ENCODE data around the gene ROPN1L.

The ROPN1L gene

DNA sequence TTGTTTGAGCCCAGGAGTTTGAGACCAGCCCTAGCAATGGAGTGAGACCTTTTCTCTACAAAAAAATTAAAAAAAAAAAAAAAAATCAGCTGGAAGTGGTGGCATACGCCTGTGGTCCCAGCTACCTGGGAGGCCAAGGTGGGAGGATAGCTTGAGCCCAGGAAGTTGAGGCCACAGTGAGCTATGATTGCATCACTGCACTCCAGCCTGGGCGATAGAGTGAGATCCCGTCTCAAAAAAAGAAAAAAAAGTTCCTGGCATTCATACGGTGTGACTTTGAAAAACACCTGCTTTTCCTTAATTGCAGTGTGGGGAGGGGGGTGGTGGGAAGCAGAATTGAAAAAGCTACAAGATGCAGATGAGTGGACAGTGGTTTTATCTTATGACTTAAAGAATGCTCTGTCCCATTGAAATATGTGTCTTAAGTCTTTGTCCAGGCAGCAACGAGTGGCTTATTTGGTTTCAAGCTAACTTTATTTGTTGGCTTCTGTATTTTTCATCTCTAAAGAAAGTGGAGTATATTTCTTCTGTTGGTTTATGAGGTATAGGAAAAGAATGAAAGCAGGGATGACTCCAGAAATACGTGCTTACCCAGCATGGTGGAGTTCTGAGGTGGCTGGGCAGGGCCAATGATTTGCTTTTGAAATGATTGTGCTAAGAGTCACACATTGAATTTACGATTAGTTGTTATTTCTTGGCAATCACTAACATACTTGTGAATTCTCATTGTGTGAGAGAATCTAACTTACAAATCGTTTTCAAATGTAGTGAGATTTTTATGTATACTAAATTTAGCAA is 27.8 kb downstream of the ROPN1L start:
- in situ Hi-C loops (cut with MboI; ENCODE audit: low pct_unique_long_range_greater_than_20kb, low sequenced_read_pairs), result loop anchor here (25.0 kb wide), 1 partner anchor 168 kb away; no protein-coding TSS in a partner anchor

DNA sequence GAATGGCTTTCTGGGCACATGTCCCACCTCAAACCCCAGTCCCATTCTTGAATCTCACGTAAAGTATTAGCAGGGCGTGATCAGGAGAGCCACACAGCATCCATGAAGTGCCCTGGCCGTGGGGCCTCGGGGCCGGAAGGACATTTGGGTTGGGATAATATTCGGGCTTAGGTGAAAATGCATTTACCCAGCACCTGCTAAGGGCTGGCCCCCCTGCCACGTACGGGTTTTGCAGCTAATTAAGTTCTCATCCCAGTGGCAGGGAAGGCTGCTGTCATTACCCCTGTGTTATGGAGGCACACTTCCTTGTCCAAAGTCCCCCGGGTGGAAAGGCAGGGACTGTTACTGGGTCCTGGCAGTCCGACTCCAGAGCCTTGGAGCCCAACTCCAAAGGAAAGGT is 29.0 kb downstream of the ROPN1L start:
- no peak for DNase-seq
- in situ Hi-C loops (cut with MboI; ENCODE audit: low pct_unique_long_range_greater_than_20kb, low sequenced_read_pairs), result loop anchor here (25.0 kb wide), 1 partner anchor 167 kb away; no protein-coding TSS in a partner anchor

More for the DNA sequence above, 27.8 kb downstream of the ROPN1L start:
- no peak for DNase-seq

DNA sequence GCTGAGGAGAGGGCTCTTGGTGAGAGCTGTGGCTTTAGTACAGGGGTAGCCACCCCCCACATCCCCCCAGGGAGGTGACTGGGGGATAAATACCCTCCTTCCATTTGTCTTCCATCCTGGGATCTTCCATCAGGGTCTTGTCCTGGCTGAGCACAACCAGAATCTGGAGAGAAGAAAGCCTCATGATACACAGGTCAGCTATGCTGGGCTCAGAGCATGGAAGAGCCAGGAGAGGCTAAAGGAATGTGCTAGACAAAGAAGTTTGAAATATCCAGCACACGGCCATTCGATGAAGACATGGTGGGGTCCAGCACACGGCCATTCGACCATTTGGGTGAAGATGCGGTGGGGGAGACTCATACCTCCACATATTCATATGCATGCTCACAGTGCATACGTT is 30.0 kb downstream of the ROPN1L start:
- in situ Hi-C loops (cut with MboI; ENCODE audit: low pct_unique_long_range_greater_than_20kb, low sequenced_read_pairs), result loop anchor here (25.0 kb wide), 1 partner anchor 166 kb away; no protein-coding TSS in a partner anchor
- DNase-seq, result no peak

DNA sequence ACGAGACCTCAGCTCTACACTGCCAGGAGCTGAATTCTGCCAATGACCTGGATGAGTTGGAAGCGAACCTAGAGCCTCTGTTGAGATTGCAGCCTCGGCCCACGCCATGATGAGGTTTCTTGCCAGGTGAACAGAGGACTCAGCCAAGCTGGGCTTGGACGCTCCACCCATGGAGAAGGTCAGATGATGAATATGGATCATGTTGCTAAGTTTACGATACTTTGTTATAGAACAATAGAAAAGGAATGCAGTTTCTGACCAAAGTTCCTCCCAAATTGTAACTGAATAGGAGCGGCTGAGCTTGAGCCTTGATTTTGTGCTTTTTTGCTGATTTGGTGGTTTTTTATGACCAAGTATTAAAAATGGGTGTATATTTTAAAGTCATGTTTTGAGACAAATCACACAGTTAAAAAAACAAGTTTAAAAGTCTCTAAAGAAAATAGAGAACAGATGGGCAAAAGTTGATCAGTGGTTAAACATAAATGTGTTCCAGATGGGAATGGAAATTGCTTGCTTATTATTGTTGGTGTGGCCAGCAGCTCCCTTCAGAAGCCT is 32.9 kb downstream of the ROPN1L start:
- in situ Hi-C loops (cut with MboI; ENCODE audit: low pct_unique_long_range_greater_than_20kb, low sequenced_read_pairs), result loop anchor here (25.0 kb wide), 1 partner anchor 163 kb away; no protein-coding TSS in a partner anchor
- no peak for DNase-seq

DNA sequence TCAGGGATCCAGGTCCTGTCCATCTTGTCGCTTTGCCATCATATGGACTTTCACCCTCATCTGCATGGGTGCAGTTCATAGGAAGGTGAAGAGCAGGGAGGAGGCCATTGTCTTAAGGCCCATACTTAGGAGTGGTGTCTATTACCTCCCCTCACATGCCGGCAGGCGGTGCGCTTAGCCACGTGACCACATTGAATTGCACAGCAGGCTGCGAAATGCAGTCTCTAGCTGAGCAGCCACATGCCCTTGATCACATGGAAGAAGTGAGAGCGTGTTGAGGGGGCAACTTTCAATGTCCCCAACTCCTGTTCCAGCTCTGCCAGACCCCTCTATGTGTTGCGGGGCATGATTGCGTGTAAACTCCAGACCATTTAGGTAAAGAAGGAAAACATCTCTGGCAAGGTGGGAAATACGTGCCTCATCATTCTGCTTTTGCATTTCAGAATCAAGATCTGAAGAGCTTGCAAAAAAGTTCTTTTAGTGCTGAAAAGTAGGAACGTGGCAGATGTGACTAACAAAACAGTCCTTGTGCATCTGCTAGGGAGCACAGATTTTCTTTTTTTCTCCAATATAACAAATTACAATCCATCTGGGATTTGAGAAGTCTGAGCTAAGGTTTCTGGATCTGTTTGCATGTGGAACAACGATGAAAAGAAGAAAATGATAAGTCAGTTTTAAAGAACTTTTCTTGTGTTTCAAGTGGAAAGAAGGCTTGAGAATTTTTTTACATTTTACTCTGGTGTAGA is 34.4 kb downstream of the ROPN1L start:
- no peak for DNase-seq
- in situ Hi-C loops (cut with MboI; ENCODE audit: low pct_unique_long_range_greater_than_20kb, low sequenced_read_pairs), result no loop called here

DNA sequence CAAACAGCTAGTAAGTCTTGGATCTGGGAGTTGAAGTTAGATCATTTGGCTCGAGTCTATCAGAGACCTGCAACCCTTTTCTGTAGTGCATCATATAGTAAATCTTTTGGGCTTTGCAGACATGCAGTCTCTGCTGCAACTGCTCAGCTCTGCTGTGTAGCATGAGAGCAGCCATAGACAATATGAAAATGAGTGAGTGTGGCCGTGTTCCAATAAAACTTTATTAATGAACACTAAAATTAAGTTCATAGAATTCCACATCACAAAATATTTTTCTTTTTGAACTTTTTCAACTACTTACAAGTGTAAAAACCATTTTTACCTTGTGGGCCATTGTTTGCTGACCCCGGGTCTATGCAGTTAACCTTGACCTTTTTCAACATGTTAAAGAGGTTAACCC is 35.2 kb downstream of the ROPN1L start:
- in situ Hi-C loops (cut with MboI; ENCODE audit: low pct_unique_long_range_greater_than_20kb, low sequenced_read_pairs), result no loop called here
- no peak for DNase-seq

DNA sequence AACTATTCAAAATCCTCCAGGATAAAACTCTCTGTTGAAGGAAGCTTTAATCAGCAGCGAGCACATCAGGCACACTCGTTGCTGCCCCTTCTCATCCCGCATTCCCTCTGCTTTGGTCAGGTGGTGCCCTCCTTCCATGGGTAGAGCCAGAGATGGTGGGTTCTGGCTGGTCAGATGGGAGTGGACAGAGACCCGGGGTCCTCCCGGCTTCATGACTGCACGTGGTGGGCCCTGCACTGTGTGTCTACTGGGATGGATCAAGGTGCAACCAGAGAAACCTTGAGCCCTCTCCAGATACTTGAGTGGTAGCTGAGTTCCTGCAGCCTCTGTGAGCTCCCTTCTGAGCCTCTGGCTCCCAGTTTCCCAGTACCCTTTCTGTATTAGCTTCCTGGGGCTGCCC is 36.3 kb downstream of the ROPN1L start:
- in situ Hi-C loops (cut with MboI; ENCODE audit: low pct_unique_long_range_greater_than_20kb, low sequenced_read_pairs), result no loop called here
- DNase-seq, result no peak

DNA sequence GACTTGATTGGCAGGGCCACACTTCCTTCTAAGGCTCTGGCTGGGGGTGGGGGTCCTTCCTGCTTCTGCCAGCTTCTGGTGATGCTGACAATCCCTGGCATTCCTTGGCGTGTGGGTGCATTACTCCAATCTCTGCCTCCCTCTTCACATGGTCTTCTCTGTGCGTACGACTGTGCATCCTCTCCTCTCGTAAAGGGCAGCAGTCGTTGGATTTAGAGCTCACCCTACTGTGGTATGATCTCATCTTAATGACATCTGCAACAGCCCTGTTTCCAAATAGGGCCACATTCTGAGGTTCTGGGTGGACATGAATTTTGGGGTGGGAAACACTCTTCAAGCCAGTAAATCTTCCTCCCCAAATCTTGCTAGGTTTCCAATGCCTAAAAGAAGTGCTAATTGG is 36.8 kb downstream of the ROPN1L start:
- in situ Hi-C loops (cut with MboI; ENCODE audit: low pct_unique_long_range_greater_than_20kb, low sequenced_read_pairs), result no loop called here
- DNase-seq, result no peak

DNA sequence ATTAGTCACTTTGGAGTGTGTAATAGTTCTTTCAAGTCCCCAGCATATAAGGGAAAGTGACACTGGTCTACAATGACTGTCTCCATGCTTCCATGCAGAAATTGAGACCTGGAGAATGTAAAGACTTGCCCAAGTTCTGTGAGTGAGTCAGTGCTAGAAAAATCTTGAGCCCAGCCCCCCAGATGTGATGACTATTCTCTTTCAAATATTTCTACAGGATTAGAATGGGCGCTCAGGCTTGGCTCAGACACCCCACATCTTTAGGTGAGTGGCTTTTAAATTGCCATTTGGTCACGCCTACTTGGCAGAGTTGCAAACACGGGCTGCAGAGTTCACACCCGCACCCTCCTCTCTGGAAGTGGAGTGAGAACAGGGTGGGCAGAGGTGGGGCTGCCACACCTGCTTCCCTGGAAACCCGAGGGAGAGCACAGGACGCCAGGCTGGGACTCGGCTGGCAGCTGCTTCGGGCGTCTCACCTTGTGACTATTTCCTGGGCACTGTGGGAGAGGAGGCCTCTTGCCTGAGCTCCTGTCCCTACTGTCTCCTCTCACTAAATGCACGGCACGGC is 37.6 kb downstream of the ROPN1L start:
- in situ Hi-C loops (cut with MboI; ENCODE audit: low pct_unique_long_range_greater_than_20kb, low sequenced_read_pairs), result no loop called here
- DNase-seq, result no peak

DNA sequence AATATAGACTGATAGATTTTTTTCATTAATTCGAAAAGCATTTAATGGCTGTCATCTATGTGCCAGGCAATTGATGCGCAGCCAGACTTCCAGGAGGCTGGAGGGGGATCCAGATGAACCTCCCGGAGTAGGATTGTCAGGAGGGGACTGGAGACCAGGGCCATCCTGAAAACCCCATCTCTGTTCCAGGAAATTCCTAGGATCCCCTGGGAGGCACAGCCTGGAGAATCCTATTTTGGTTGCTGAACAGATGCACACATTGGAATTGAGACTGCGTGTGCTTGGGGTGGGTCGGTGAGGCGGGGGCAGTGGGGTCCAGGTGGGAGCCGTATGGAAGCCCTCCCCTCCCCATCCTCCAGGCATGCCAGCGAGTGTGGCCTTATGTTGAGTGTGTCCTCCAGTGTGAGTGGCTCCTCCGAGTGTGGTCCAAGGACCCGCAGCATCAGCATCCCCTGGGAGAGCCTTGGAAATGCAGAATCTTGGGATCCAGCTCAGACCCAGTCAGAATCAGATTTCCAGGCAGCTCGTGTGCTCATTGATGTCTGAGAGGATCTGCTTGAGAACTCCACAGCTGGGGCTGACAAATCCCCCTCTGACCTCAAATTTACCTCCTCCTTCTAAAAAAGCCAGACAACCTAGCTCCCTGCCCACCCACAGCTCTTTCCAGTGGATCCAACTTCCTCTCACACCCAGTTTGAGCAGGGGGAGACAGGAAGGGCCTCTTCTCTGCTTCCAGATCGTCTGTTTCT is 38.7 kb downstream of the ROPN1L start:
- in situ Hi-C loops (cut with MboI; ENCODE audit: low pct_unique_long_range_greater_than_20kb, low sequenced_read_pairs), result no loop called here

DNA sequence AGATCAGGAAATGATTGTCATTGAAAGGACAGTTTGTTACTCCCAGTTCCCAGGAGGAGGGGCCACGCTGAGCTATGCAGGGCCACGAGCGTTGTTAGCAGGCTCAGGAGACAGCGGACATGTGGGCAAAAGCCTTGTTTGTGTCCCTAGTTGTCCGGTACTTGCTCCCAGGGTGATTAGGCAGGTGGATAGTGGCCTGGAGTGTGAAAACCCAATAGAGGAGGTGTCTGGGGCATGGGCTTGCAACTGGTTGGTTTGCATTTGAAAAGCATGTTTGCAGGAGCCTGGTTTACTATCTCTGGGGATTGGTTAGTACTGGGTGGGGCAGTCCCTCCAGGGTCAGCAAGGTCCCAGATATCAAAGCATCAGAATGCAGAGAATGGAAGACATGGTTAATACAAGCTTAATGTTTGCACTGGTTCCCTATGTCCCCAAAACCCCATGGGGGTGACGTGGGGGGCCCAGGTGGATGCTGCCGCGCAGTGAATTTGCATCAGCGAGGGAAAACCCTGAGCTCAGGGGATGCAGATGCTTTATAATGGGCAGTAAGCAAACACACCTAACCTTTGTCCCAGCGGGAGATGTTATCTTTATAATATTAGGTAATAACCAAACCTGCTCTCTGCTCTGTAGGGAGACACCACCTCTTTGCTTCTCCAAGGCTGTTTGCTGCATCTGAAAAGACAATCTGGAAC is 39.7 kb downstream of the ROPN1L start:
- in situ Hi-C loops (cut with MboI; ENCODE audit: low pct_unique_long_range_greater_than_20kb, low sequenced_read_pairs), result no loop called here
- no peak for DNase-seq

More for the DNA sequence above, 38.7 kb downstream of the ROPN1L start:
- DNase-seq, result no peak

DNA sequence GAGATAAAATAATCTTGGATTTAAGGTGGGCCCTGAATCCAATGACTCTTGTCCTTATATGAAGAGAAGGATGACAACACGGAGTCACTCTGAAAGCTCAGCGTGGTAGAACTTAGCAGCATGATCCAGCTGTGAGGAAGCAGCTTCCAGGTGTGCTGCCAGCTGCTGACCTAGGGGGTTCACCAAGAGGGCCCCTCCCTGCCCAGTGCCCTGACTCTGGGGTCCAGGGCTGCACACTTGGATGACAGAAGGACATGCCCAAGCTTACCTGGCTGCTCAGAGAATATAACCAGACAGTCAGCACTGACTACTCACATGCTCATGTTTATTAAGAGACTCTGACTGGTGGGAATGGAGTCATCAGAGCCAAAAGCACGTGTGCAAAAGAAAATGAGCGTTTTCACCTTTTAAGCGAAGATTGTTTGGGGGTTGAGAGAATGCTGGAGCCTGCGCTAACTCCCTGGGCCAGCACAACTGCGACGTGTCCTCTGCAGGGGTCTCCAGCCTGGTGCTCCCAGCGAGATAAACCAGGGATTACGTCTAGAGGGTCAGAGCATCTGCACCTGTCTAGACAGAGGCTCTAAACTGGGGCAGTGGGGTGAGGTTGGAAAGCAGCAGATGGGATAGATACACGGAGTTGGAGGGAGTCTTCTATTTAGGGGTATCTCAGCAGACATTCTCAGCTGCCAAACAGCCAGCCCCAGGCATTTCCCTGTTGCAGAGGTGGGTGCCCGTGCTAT is 41.3 kb downstream of the ROPN1L start:
- DNase-seq, result no peak
- in situ Hi-C loops (cut with MboI; ENCODE audit: low pct_unique_long_range_greater_than_20kb, low sequenced_read_pairs), result no loop called here

DNA sequence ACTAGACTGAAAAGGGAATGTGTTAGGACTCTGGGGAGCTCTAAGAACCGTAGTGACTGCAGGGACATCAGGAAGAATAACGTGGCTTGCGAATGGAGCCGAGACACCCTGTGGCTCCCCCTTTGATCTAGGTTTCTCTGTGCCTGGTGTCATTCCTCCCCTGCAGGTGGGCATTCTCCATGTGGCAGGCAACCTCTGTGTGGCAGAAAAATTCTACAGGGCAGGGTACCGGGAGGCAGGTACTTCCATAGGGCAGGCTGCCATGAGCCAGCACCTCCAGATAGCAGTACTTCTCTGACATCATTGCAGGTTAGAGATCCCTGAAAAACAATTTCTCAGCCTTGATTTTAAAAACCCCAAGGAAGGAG is 43.1 kb downstream of the ROPN1L start:
- in situ Hi-C loops (cut with MboI; ENCODE audit: low pct_unique_long_range_greater_than_20kb, low sequenced_read_pairs), result no loop called here
- no peak for DNase-seq

DNA sequence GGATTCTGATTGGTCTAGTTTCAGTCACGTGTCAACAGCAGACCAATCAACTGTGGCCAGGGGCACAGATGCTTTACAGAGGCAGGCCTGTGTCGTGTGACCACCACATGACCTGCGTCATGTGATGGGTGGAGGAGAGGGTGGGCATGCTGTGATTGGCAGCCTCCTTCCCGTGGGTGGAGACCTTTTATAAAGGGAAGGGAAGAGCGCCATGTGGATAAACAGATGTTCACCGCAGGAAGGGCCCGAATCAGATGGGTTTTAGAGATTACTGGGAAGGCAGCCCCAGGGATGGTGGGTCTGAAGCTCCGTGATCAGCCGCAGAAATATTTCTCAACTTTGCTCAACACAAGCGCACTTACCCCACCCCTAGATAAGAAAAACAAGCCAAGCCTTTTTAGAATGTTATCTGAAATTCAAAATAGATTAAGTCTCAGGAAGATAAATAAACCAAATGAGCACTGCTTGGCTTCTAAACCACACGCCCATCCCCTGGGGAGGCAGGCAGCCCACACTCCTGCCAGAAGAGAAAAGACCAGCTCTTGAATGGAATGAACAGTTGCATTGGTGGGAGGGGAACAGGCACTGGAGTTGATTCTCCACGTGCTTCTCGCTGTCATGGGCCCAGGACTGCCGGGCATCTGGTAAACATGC is 43.6 kb downstream of the ROPN1L start:
- peak; percentile 98 for DNase-seq

DNA sequence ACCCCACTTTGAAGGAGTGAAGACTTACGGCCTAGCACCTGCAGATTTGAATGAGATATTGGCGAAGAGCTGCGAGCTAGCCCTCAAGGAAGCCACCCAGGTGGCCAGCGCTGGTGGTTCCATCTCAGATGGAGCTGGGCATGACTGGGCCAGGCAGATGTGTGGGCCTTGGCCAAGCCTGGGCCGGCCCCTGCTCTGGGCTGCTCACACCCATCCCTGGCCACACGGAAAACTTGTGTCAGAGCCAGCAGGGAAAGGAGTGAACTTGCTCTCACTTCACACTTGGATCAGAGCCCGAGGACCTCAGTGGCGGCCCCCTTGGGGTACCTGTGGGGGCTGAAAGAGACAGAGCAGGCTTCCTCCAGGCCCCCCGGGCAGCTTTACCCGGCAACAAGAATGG is 44.2 kb downstream of the ROPN1L start:
- in situ Hi-C loops (cut with MboI; ENCODE audit: low pct_unique_long_range_greater_than_20kb, low sequenced_read_pairs), result no loop called here
- no peak for DNase-seq

More for the DNA sequence above, 43.6 kb downstream of the ROPN1L start:
- in situ Hi-C loops (cut with MboI; ENCODE audit: low pct_unique_long_range_greater_than_20kb, low sequenced_read_pairs), result no loop called here

DNA sequence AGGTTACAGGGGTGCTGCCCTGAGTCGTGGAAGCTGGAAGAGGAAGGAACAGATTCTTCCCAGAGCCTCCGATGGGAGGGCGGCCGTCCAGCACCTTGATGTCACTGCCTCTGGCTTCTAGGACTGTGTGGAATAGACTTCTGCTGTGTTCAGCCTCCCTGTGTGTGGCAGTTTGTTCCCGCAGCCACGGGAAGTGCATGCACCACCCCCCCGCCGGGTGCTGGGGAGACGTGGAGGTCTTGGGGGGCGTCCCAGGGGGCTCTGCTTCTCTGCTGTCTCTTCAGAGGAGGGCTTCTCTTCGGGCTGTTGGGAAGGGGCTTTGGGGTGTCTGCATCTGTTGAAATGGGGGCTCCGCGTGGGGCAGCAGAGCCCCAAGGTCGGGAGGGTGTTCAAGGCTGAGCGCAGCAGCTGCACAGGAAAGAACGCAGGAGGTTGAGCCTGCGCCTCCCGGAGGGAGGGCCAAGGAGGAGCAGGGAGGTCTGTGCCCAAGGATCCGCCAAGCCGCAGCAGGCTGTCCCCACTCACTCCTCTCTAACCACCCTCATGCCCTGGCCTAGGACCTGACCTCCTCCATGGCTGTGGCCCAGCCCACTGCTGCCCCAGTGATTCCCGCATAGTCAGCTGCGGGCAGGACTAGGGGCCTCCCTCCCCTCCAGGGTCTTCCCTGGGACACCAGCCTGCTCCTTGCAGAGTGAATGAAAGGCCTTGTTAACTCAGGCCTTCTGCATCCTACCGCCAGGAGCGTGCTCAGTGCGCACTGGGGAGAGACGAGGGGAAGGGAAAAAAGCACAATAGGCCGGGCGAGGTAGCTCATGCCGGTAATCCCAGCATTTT is 45.0 kb downstream of the ROPN1L start:
- DNase-seq, result no peak
- in situ Hi-C loops (cut with MboI; ENCODE audit: low pct_unique_long_range_greater_than_20kb, low sequenced_read_pairs), result no loop called here

DNA sequence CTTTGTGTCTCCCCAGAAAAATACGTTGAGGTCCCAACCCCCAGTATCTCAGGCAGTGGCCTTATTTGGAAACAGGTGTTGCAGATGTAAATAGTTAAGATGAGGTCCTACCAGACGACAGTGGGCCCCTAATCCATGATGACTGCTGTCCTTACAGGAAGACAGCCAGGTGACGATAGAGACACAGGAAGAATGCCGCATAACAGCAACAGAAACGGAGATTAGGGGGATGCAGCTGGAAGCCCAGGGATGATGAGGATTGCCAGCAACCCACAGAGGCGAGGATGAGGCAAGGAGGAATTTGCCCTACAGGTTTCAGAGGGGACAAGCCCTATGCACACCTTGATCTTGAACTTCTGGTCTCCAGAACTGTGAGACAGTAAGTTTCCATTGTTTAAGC is 46.5 kb downstream of the ROPN1L start:
- in situ Hi-C loops (cut with MboI; ENCODE audit: low pct_unique_long_range_greater_than_20kb, low sequenced_read_pairs), result no loop called here
- DNase-seq, result no peak

All from KBM-7 (cell line).